ENCODE results near the gene GAMT.
"Not testable (repeated sequence)": the region's sequence is repeated elsewhere in the genome, so short reads cannot be mapped to it uniquely, and the experiment has no call there.

The GAMT gene

GRCh38 chr19:1433119-1434039 lies 32.0 kb upstream of the GAMT start:
- DNase-seq, result no peak

GRCh38 chr19:1432507-1432887 lies 31.2 kb upstream of the GAMT start:
- no peak for DNase-seq

DNA sequence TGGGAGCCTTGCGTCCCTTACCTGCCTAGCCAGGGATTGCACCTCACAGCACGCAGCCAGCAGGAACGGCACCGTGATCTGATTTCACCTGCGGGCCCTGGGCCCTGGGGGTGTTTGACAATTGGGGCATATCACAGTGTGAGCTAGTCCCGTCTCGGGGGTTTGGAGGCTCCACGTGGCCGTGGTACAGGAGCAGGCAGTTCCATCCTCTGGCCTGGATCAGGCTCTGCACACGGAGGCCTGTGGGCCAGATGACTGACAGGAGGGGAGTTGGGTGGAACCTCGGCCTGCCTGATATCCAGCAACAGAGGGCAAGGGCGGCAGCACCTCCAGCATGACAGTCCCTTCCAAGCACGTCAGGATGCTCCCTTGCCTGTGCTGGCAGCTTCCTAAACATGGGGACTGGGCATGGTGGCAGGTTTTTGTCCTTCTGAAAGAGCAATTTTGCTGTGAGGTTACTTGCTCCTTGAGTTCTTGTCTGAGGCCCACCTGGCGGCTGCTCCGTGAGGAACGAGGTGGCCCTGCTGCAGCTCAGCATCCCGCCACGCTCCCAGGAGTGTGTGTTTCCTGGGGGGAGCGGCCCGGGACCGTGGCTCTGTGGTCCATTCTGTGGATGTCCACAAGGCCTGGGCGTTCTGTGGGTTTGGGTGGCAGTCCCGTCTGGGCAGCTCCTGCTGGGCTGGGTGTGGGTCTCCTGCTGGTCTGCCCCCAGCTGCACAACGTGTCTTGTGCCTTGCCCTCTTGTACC lies 30.6 kb upstream of the GAMT start:
- DNase-seq, result no peak

- DNase-seq, result no peak
Observed at GRCh38 chr19:1430246-1430645, 28.9 kb upstream of the GAMT start.

DNA sequence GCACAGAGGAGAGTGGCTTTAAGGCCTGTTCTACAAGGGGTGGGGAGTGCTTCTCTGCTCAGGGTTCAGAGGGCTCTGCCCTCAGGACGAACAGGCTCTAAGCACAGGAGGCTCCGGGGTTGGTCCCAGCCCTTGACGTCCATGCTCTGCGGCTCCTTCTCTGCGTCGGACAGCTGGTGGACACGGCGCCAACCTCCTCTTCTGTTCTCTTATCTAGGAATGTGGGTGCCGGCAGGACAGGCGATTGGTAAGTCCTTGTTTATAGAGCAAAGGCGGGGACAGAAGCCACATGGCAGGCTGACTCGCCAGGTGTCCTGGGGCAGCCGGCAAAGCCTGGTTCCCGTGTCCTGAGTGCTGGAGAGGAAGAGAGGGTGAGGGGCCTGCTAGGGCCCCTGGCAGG lies 28.4 kb upstream of the GAMT start:
- no peak for DNase-seq

- no peak for DNase-seq
Observed at GRCh38 chr19:1428738-1429391, 27.5 kb upstream of the GAMT start.

- DNase-seq, result no peak
Observed at GRCh38 chr19:1427221-1427920, 26.0 kb upstream of the GAMT start.

- no peak for DNase-seq
Observed at GRCh38 chr19:1426736-1427135, 25.4 kb upstream of the GAMT start.

GRCh38 chr19:1425902-1426301 lies 24.6 kb upstream of the GAMT start:
- DNase-seq, result no peak

DNA sequence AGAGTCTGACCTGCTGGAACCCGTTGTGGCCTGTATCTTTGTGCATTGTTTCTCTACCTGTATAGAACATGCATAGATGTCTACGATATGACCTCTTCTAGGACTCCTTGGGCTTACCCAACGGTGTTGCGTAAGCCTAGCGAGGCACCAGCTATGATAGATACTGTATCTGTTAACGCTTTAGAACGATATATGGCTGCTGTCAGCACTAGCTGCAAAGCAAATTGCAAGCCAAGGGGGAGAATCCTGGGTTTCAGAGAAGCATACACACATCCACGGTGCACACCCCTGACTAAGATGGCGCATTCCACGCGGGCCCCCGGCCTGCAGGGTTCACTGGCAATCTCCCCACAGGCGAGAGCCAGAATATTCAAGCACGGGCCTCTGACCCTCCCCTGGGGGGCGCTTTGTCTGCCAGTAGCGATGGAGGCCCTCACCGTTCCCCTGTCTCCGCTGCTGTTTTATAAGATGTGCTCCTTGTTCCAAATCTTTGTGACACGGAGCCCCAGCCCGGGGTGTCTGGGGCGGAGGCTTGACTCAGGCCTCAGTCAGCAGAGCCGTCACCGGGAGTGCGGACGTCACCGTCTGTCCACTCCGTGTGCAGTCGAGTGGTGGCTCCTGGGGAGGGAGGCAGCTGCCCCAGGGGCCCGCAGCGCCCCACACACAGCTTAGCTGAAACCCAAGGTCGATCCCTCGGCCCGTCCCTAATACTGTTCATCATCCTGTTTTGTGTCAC lies 23.9 kb upstream of the GAMT start:
- DNase-seq, result no peak

DNA sequence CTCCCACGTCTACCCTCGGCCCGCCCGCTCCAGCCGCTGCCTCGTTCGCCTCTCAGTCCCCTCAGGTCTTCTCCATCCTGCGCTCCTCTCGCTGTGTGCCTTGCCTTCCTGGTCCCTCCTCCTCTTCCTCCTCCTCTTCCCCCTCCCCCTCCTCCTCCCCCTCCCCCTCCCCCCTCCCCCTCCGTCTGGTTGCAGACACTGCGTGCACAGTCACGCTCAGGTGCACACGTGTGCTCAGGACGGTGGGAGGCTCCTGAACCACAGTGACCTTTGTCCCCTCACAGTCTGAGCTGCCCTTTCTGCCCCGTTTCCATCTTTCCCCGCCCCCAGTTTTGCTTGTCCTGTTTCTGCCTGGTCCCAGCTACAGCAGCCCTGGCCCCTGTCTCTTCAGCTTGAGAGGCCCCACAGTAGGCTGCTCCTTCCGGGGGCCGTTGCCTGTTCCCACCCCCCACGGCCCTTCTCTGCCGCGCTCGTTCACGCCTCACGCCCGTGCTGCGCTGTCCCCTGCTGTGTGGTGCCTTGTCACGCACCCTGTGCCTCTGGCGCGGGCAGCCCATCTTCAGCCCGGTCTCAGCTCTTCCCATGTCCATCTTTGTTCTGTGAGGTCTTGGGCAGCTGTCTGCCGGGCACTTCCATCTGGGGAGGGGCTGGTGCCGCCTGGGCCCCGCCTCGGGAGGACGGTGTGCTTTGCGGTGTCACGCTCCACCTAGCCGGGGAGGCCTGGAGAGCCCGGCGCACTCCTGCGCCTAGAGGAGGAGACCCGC lies 23.0 kb upstream of the GAMT start:
- no peak for DNase-seq

- DNase-seq, result no peak
Observed at GRCh38 chr19:1423436-1424191, 22.3 kb upstream of the GAMT start.

GRCh38 chr19:1422943-1423342 lies 21.6 kb upstream of the GAMT start:
- DNase-seq, result no peak

DNA sequence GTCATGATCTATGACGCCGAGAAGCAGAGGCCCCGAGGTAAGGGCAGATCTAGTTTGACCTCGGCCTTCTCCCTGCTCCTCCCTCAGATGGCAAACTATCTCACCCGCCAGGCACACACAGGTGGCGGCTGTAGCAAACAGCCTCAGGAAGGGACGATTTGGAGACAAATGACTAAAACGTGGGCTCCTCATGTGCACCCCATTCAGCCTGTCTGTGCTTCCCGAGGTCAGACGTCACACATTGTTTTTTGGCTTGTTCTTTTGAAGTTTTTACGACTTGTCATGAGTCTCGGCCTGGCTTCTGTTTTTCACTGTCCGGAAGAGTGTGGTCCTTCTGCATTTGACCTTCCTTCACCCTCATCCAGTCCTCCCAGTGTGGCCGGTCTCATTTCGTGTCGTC lies 21.0 kb upstream of the GAMT start:
- no peak for DNase-seq

DNA sequence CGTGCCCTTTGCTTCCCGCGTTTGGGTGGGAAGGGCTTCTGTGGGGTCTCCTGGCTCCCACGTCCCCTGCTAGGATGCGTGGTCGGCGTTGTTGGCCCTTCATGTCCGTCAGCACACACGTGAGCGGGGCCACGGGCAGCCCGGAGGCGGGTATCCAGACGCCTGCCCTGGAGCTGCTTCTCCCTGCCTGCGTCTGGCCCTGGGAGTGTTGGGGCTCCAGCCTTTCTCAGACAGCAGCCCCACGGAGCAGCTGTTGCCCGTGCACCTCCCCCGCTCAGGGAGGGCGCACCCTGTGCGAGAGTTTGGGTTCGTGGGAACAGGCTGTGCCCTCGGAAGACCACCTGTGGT lies 20.6 kb upstream of the GAMT start:
- DNase-seq, result no peak

DNA sequence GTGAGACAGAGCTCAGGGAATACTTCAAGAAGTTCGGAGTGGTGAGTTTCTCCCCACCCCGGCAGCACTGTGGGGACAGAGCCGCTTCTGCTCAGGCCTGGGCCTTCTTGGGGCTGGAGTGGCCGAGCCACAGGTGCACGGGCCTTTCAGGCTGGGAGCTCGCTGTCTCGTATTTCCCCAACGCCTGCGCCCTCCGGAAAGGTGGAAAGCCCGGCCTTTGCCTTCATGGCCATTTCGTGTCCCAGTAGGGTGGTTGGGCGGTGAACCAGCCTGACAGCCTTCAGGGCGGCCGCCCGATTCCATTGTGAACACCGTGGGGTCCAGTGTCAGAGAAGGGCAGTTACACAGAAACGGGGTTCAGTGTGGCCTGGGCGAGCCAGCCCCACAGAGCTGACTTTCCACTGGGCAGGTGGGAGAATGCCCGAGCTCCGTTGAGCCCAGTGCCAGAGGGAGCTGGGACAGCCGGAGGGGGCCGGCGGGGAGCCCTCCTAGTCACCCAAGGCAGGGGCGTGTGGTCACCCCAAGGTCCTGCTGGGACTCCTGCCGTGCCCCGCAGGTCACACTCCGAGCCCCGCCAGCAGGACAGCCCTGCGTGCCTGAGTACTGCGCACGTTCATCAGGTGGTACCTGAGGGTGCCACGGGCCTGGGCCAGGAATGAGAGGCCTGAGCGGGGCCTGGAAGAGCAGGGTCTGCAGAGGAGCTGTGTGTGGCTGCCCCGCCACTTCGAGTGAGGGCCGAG lies 20.0 kb upstream of the GAMT start:
- no peak for DNase-seq

DNA sequence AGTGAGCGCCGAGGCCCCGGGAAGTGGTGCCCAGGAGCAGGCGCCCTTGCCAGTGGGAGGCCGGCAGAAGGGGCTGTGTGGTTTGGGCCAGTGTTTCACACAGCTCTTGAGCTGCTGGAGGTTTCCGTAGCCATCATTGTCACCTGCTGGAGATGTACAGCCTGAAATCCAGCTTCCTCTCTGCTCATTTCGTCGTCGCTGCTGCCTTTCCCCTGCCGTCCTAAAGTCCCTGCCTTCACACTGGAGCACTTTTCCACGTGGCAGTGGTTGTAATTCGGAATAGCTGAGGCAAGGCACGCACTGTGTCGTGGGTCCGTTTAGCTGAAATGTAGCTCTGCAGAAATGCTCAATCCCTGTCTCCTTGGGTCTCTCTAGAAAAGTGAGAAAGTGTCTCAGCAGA lies 19.2 kb upstream of the GAMT start:
- no peak for DNase-seq

GRCh38 chr19:1420085-1420484 lies 18.7 kb upstream of the GAMT start:
- DNase-seq, result not testable (repeated sequence)

GRCh38 chr19:1418951-1419738 lies 17.8 kb upstream of the GAMT start:
- DNase-seq, result no peak

DNA sequence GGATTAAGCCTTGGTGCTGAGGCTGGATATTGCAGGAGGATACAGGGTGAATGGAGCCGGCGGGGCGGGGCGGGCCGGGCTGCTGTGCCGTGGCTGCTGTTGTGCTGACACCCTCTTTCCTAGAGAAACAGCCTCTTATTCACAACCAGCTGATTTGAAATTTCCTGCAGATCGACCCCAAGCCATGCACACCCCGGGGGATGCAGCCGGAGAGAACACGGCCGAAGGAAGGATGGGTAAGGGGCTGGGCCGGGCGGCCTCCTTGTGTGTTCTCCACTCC lies 17.1 kb upstream of the GAMT start:
- DNase-seq, result no peak

Data from activated effector memory CD4-positive, alpha-beta T cell treated with anti-CD3 and anti-CD28 coated beads, Interleukin-2, amount 50 U/mL, for 16 hours (primary cell).